ENCODE results near the gene SND1.

Gene SND1

GRCh38 chr7:127730658-127731276 lies 78.8 kb downstream of the SND1 start:
- DNase-seq (ENCODE audit: low read depth in 2 of 2): no peak

- no peak for DNase-seq (ENCODE audit: low read depth in 2 of 2)
Observed at GRCh38 chr7:127731431-127732080, 79.6 kb downstream of the SND1 start.

GRCh38 chr7:127732306-127732705 lies 80.3 kb downstream of the SND1 start:
- DNase-seq (ENCODE audit: low read depth in 2 of 2): no peak

GRCh38 chr7:127733986-127734385 lies 82.0 kb downstream of the SND1 start:
- DNase-seq (ENCODE audit: low read depth in 2 of 2): no peak

GRCh38 chr7:127736511-127736910 lies 84.5 kb downstream of the SND1 start:
- DNase-seq (ENCODE audit: low read depth in 2 of 2): no peak

- DNase-seq (ENCODE audit: low read depth in 2 of 2): no peak
Observed at GRCh38 chr7:127738859-127739258, 86.9 kb downstream of the SND1 start.

GRCh38 chr7:127741764-127742375 lies 89.9 kb downstream of the SND1 start:
- DNase-seq (ENCODE audit: low read depth in 2 of 2): no peak

- no peak for DNase-seq (ENCODE audit: low read depth in 2 of 2)
Observed at GRCh38 chr7:127745445-127745844, 93.5 kb downstream of the SND1 start.

GRCh38 chr7:127751062-127751461 lies 99.1 kb downstream of the SND1 start:
- DNase-seq (ENCODE audit: low read depth in 2 of 2): no peak

GRCh38 chr7:127751490-127752448 lies 99.8 kb downstream of the SND1 start:
- DNase-seq (ENCODE audit: low read depth in 2 of 2): no peak

GRCh38 chr7:127752829-127753228 lies 100.8 kb downstream of the SND1 start:
- DNase-seq (ENCODE audit: low read depth in 2 of 2): no peak

- no peak for DNase-seq (ENCODE audit: low read depth in 2 of 2)
Observed at GRCh38 chr7:127754457-127754856, 102.5 kb downstream of the SND1 start.

- no peak for DNase-seq (ENCODE audit: low read depth in 2 of 2)
Observed at GRCh38 chr7:127755521-127755920, 103.5 kb downstream of the SND1 start.

- DNase-seq (ENCODE audit: low read depth in 2 of 2): no peak
Observed at GRCh38 chr7:127755965-127756364, 104.0 kb downstream of the SND1 start.

GRCh38 chr7:127758105-127758504 lies 106.1 kb downstream of the SND1 start:
- no peak for DNase-seq (ENCODE audit: low read depth in 2 of 2)

- no peak for DNase-seq (ENCODE audit: low read depth in 2 of 2)
Observed at GRCh38 chr7:127758845-127759244, 106.9 kb downstream of the SND1 start.

- no peak for DNase-seq (ENCODE audit: low read depth in 2 of 2)
Observed at GRCh38 chr7:127759945-127760421, 108.0 kb downstream of the SND1 start.

- no peak for DNase-seq (ENCODE audit: low read depth in 2 of 2)
Observed at GRCh38 chr7:127760436-127761031, 108.5 kb downstream of the SND1 start.

- DNase-seq (ENCODE audit: low read depth in 2 of 2): no peak
Observed at GRCh38 chr7:127761196-127761595, 109.2 kb downstream of the SND1 start.

- no peak for DNase-seq (ENCODE audit: low read depth in 2 of 2)
Observed at GRCh38 chr7:127764681-127765080, 112.7 kb downstream of the SND1 start.

GRCh38 chr7:127765150-127765549 lies 113.2 kb downstream of the SND1 start:
- no peak for DNase-seq (ENCODE audit: low read depth in 2 of 2)
